ENCODE measurements around the gene SELP. TPM values are rescaled to one million over a fixed set of nuclear protein-coding genes. Genes with fewer than 3 reads are reported as not detected.

Gene SELP
- total and polyA plus RNA-seq, 2 experiments from 2014 or later: 0.27 TPM; not detected in 1

DNA sequence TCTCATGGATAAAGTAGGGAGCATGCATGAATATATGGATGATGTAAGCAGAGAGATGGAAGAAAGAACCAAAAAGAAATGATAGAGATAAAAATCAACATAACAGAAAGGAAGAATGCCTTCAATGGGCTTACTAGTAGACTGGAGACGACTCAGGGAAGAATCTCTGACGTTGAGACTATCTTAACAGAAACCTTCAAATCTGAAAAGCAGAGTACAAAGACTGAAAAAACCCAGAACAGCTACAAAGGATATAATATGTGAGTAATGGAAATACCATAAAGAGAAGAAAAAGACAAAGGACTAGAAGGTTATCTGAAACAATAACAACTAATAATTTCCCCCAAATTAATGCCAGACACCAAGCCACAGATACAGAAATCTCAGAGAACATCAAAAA is 18.3 kb upstream of the SELP start:
- no peak overlapping the region for H3K4me2 ChIP-seq
- H3K36me3 ChIP-seq (replicated peaks; ENCODE audit: insufficient read depth, low read depth): no peaks in the 10 kb centered on the region
- no peaks in the 10 kb centered on the region for H3K27me3 ChIP-seq
- H3K4me1 ChIP-seq (ENCODE audit: insufficient read depth): no peaks in the 10 kb centered on the region
- 66% methylated on average over 2 of the region's 2 CpGs for WGBS (ENCODE audit: low lambda C conversion rate, missing lambda C conversion rate)
- no peaks in the 10 kb centered on the region for H3K9me2 ChIP-seq (replicated peaks; ENCODE audit: insufficient read depth)
- no peak overlapping the region for H3K4me3 ChIP-seq
- no peak overlapping the region for H2AFZ ChIP-seq
- no peak for DNase-seq (ENCODE audit: low spot score)
- no peaks in the 10 kb centered on the region for H4K20me1 ChIP-seq (ENCODE audit: insufficient read depth, poor library complexity, severe bottlenecking)
- no peaks in the 10 kb centered on the region for H3K9me3 ChIP-seq (ENCODE audit: low read depth)
- TF ChIP-seq EZH2phosphoT487 (IDR thresholded peaks at IDR 0.05; ENCODE audit: low read depth, severe bottlenecking, unreplicated experiment) (no peak), EZH2 (IDR thresholded peaks at IDR 0.05; ENCODE audit: borderline replicate concordance) (no peak)
- TF ChIP-seq, protein P1, sequence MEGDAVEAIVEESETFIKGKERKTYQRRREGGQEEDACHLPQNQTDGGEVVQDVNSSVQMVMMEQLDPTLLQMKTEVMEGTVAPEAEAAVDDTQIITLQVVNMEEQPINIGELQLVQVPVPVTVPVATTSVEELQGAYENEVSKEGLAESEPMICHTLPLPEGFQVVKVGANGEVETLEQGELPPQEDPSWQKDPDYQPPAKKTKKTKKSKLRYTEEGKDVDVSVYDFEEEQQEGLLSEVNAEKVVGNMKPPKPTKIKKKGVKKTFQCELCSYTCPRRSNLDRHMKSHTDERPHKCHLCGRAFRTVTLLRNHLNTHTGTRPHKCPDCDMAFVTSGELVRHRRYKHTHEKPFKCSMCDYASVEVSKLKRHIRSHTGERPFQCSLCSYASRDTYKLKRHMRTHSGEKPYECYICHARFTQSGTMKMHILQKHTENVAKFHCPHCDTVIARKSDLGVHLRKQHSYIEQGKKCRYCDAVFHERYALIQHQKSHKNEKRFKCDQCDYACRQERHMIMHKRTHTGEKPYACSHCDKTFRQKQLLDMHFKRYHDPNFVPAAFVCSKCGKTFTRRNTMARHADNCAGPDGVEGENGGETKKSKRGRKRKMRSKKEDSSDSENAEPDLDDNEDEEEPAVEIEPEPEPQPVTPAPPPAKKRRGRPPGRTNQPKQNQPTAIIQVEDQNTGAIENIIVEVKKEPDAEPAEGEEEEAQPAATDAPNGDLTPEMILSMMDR (IDR thresholded peaks at IDR 0.05; ENCODE audit: poor library complexity): no peak
- no peaks in the 10 kb centered on the region for H3K79me2 ChIP-seq
- H3K27ac ChIP-seq: no peak overlapping the region

DNA sequence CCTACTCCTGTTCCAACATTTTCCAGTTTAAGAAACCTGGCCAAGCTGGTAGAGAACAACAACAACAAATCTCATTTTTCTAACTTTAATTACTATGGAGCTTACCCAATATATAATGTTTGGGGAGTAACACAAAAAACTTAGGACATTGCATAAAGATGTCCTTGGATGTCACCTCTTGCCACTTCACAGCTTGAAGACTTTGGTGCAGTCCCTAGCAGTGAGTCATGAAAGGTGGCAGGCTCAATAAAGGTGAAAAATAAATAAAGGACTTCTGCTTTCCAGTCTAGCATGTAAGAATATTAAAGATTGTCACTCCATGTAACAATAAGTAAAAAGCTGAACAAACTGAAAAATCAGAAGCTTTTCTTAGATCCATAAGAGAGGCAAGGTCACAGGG is 17.6 kb upstream of the SELP start:
- H3K36me3 ChIP-seq (replicated peaks; ENCODE audit: insufficient read depth, low read depth): no peaks in the 10 kb centered on the region
- TF ChIP-seq, protein P1 (IDR thresholded peaks at IDR 0.05; ENCODE audit: poor library complexity): no peak
- TF ChIP-seq EZH2phosphoT487 (IDR thresholded peaks at IDR 0.05; ENCODE audit: low read depth, severe bottlenecking, unreplicated experiment) (no peak), EZH2 (IDR thresholded peaks at IDR 0.05; ENCODE audit: borderline replicate concordance) (no peak)
- H4K20me1 ChIP-seq (ENCODE audit: insufficient read depth, poor library complexity, severe bottlenecking): no peaks in the 10 kb centered on the region
- DNase-seq (ENCODE audit: low spot score): no peak
- no peak overlapping the region for H2AFZ ChIP-seq
- no peaks in the 10 kb centered on the region for H3K27me3 ChIP-seq
- no peaks in the 10 kb centered on the region for H3K9me2 ChIP-seq (replicated peaks; ENCODE audit: insufficient read depth)
- H3K27ac ChIP-seq: no peak overlapping the region
- no peaks in the 10 kb centered on the region for H3K9me3 ChIP-seq (ENCODE audit: low read depth)
- H3K79me2 ChIP-seq: no peaks in the 10 kb centered on the region
- H3K4me2 ChIP-seq: no peak overlapping the region
- no peak overlapping the region for H3K4me3 ChIP-seq
- H3K4me1 ChIP-seq (ENCODE audit: insufficient read depth): no peaks in the 10 kb centered on the region

DNA sequence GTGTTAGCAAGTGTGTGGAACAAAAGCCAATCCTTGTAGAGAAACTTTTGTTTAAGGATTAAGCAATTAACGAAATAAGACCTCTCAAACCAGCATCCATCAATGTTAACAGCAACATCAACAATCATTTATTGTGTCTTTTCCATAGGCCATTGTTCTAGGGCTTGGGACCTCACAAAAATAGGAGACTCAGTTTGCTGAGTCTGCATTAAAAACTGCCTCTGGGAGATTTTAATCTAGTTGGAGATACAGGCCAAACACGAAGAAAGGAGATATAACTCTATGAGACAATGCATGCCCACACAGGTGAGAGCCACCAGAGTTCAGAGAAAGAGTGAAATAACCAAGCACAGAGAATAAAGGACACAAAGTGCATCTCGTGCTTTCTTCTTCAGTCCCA is 14.4 kb upstream of the SELP start:
- H3K4me3 ChIP-seq: no peak overlapping the region
- TF ChIP-seq EZH2phosphoT487 (IDR thresholded peaks at IDR 0.05; ENCODE audit: low read depth, severe bottlenecking, unreplicated experiment) (no peak), EZH2 (IDR thresholded peaks at IDR 0.05; ENCODE audit: borderline replicate concordance) (no peak)
- TF ChIP-seq, protein P1 (IDR thresholded peaks at IDR 0.05; ENCODE audit: poor library complexity): no peak
- H3K27ac ChIP-seq: no peak overlapping the region
- H3K27me3 ChIP-seq: no peaks in the 10 kb centered on the region
- H2AFZ ChIP-seq: no peak overlapping the region
- H3K36me3 ChIP-seq (replicated peaks; ENCODE audit: insufficient read depth, low read depth): no peaks in the 10 kb centered on the region
- H3K4me2 ChIP-seq: no peak overlapping the region
- H3K4me1 ChIP-seq (ENCODE audit: insufficient read depth): no peaks in the 10 kb centered on the region
- no peaks in the 10 kb centered on the region for H3K79me2 ChIP-seq
- no peaks in the 10 kb centered on the region for H4K20me1 ChIP-seq (ENCODE audit: insufficient read depth, poor library complexity, severe bottlenecking)
- no peaks in the 10 kb centered on the region for H3K9me2 ChIP-seq (replicated peaks; ENCODE audit: insufficient read depth)
- H3K9me3 ChIP-seq (ENCODE audit: low read depth): no peaks in the 10 kb centered on the region
- WGBS (ENCODE audit: low lambda C conversion rate, missing lambda C conversion rate): 72% methylated on average over 3 of the region's 3 CpGs
- DNase-seq (ENCODE audit: low spot score): no peak

DNA sequence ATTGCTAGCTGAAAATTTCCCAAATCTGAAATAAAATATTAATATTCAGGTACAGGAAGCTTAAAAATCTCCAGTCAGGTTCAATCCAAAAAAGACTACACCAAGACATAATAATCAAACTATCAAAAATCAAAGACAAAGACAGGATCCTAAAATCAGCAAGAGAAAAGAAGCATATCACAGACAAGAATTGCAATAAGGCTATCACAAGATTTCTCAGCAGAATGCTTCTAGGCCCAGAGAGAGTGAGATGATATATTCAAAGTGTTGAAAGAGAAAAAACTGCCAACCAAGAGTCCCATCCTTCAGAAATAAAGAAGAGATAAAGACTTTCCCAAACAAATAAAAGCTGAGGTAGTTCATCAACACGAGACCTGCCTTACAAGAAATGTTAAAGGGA is 5.0 kb upstream of the SELP start:
- H3K9me3 ChIP-seq (ENCODE audit: low read depth): peaks cover 13% of the 10 kb centered on the region
- H3K79me2 ChIP-seq: no peaks in the 10 kb centered on the region
- H3K36me3 ChIP-seq (replicated peaks; ENCODE audit: insufficient read depth, low read depth): no peaks in the 10 kb centered on the region
- H3K27ac ChIP-seq: no peak overlapping the region
- H3K9me2 ChIP-seq (replicated peaks; ENCODE audit: insufficient read depth): no peaks in the 10 kb centered on the region
- no peak overlapping the region for H2AFZ ChIP-seq
- H3K4me3 ChIP-seq: no peak overlapping the region
- TF ChIP-seq EZH2phosphoT487 (IDR thresholded peaks at IDR 0.05; ENCODE audit: low read depth, severe bottlenecking, unreplicated experiment): no peak
- TF ChIP-seq, protein P1 (IDR thresholded peaks at IDR 0.05; ENCODE audit: poor library complexity): no peak
- TF ChIP-seq EZH2 (IDR thresholded peaks at IDR 0.05; ENCODE audit: borderline replicate concordance): no peak
- no peaks in the 10 kb centered on the region for H3K27me3 ChIP-seq
- H3K4me2 ChIP-seq: no peak overlapping the region
- H4K20me1 ChIP-seq (ENCODE audit: insufficient read depth, poor library complexity, severe bottlenecking): no peaks in the 10 kb centered on the region
- 85% methylated on average over 1 of the region's 1 CpG for WGBS (ENCODE audit: low lambda C conversion rate, missing lambda C conversion rate)
- DNase-seq (ENCODE audit: low spot score): no peak
- no peaks in the 10 kb centered on the region for H3K4me1 ChIP-seq (ENCODE audit: insufficient read depth)
